Kidney tubule cell (primary cell): ENCODE results near the gene SLC35E1.

ENCODE experiments used
- DNase-seq: peaks from one replicate; pipeline ENCODE4 v3.0.0-alpha.2; 2018; ENCODE audit warnings: low spot score

Gene SLC35E1

DNA sequence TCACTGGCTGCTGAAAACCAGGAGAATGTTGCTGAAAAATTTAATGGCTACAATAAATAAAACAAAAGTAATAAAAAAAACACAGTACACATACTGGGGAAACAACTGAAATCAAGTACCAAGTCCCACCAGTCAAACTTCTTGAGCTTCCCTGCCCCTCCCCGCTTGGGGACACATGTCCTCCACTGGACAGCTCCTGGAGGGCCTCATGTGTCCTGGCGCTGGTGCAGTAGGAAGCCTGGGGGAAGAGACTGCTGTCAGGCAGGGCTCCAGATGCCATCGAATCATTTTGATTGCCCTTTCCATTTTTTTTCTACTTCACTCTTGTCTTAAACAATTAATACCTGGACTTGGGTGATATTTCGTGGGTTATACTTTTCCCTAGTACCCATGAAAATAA is 26.6 kb upstream of the SLC35E1 start:
- DNase-seq = no peak

- no peak for DNase-seq
Measured at GRCh38 chr19:16596399-16596798, 24.2 kb upstream of the SLC35E1 start.

GRCh38 chr19:16595097-16595496 is 22.9 kb upstream of the SLC35E1 start:
- DNase-seq = no peak

DNA sequence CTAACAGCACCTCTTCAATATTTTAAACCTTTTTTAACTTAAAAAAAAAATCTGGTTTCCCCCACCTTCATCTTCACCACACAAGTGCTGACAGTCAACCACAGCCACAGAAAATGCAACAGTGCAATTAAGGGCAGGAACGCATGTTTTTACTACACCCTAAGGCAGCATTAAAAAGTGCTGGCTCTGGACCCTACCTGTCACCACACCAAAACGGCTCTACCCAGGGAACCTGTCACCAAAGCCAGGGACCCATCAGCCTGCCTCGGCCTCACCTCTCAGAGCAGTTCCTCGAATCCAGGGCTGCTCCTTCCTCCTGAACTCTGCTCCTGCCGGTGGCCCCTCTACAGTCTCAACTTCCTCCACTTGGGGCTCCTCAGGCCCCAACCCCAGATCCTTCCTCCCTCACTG is 22.5 kb upstream of the SLC35E1 start:
- no peak for DNase-seq

- no peak for DNase-seq
Measured at GRCh38 chr19:16594131-16594586, 21.9 kb upstream of the SLC35E1 start.

GRCh38 chr19:16593181-16593580 is 21.0 kb upstream of the SLC35E1 start:
- DNase-seq = no peak

DNA sequence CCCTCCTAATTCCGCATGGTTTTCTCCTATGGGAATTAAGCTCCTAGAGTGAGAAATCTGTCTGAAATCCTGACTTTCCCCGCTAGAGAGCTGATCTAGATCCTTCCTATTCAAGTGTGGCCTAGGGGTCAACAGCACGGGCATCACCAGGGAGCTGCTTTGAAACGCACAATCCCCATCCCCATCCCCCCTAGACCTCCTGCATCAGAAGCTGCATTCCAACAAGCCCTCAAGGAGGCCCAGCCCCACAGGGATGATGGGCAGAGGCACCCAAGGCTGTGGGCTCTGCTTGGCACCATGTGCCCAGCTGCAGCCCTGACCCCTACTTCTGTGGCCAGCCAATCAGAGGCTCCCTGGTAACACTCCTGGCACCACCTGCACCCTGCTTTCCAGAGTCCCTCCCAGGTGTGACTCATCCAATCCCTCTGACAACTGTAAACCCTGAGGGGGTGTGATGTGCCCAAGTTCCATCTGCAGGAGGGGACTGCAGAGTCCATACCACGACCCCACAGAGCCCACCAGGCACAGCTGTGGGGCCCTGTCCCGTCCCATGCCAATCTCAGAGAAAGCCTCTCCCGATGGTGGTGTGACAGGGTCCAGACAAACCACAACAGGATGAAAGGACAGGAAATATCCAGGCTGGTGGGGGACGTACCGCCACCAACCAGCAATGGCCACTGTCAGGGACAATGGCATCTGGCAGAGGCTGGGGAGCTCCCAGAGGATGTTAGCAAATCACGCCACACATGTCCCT is 19.8 kb upstream of the SLC35E1 start:
- peak; percentile 29 for DNase-seq

DNA sequence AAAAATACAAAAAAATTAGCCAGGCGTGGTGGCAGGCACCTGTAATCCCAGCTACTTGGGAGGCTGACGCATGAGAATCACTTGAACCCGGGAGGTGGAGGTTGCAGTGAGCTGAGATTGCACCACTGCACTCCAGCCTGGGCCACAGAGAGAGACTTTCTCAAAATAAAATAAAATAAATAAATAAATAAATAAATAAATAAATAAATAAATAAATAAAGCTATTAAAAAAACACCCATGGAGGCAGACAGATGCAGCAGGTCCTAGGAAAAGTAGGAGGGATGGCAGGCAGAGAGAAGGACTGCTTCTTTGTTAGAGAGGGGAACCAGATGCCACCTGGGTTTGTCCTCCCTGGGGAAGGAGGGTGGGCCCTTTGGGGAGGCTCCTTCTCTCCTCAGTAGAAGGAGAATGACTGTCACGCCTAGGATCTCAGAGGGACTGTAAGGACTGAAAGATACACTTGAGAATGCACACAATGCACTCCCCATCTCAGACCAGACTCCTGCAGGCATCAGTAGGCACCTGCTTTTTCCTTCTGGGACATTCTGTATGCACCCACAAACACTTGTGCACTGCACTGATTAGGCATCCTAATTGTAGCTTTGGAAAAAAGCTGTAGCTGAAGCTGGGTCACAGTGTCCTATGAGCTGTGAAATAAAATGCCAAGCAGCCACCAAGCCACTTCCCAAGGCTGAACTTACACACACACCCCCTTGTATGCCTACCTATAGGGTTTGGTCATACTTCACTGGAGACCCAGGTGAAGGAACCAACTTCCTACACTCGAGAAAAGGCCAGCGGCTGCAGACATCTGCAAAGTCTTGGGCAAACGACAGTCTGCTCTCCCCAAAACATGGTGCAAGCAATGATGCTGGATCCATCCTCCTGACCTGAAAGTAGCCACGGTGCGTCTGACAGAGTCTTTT is 18.9 kb upstream of the SLC35E1 start:
- DNase-seq = no peak

GRCh38 chr19:16589917-16590316 is 17.7 kb upstream of the SLC35E1 start:
- DNase-seq = no peak

DNA sequence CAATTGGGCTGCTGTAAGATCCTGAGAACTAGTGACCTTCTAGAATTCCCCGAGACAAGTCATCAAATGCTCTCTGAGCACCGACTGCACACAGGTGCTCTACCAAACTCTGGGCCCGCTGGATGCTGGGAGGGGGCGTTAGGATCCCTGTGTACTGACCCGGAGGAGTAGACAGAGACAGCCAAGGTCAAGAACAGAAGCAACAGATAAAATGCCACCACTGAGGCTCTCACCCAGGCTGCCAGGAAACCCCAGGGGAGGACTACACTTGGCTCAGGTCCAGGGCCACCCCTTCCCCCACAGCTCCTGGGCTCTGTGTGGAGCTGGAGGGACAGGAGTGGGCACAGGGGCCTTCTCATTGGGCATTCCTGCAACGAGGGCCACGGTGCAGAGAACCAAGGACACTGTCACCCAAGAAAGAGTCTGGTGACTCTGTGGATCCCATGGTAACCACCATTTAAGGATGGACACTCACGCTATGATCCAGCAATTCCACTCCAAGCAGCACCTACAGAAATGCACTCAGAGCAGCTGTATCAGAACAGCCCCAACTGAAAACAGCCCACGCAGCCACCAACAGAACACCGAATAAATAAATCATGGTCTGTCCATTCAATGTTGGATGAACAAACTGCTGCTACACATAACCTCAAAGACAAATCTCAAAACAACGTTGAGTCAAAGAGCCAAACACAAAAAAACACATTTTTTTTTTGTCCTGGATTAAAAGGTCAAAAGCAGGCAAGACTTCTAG is 16.8 kb upstream of the SLC35E1 start:
- DNase-seq = no peak

DNA sequence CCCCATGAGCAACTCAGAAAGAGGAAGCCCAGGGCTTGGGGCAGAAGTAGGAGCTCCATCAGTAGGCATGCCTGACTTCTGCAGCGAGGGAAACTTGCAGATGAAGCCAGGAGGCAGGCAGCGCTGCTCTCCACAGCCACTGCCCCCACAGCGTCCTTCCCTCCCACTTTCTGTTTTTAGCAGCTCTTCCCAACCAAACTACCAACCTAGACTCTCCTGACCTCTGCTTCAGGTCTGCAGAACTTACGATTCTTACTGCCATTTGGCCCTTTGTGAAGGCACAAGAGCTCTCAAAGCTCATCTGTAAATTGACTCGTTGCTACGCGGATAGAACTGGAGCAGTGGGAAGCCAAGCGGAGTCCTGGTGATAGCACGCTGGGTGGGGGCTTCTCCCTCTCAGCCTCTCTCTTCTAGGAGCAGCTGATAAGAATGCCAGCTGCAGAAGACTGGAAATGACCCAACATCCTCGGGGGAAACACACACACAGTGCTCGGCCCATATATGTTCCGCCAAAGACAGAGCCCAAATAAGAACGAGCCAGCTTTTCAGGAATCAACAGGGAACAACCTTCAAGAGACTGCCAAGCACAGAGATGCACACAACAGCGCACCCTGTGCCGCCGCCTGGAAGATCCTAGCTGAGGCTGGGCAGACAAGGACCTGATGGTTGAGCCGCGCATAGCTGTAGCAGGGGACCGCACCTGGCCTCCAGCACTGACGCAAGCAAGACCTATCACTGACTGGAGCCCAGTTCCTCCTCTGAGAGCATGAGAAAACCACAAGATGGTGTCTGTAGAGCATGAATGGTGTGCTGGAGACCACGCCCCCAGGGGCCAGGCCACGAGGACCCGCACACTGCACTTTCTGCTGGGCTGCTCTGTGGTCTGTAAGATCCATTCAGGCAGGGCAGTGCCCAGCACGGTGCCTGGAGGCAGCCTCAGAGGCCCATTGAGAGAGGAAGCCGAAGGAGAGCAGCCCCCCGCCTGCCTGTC is 15.9 kb upstream of the SLC35E1 start:
- no peak for DNase-seq

GRCh38 chr19:16586991-16587832 is 15.0 kb upstream of the SLC35E1 start:
- DNase-seq = peak; percentile 58

DNA sequence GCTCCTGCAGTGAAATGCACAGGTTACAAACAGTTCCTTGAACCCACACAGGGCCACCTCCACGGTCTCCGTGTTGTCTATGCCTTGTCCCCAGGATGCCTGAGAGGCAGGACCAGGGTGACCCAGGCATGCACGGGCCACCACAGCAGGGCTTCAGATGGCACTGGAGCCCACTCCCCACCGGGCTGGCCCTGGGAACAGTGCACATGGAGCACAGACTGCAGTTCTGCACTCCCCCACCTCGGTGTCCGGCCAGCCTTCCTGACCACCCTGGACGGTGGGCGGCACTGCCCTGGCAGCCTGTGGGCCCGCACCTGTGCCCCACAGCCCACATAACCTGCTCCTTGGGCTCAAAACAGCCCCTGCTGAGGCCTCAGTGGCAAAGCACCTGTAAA is 14.3 kb upstream of the SLC35E1 start:
- no peak for DNase-seq

DNA sequence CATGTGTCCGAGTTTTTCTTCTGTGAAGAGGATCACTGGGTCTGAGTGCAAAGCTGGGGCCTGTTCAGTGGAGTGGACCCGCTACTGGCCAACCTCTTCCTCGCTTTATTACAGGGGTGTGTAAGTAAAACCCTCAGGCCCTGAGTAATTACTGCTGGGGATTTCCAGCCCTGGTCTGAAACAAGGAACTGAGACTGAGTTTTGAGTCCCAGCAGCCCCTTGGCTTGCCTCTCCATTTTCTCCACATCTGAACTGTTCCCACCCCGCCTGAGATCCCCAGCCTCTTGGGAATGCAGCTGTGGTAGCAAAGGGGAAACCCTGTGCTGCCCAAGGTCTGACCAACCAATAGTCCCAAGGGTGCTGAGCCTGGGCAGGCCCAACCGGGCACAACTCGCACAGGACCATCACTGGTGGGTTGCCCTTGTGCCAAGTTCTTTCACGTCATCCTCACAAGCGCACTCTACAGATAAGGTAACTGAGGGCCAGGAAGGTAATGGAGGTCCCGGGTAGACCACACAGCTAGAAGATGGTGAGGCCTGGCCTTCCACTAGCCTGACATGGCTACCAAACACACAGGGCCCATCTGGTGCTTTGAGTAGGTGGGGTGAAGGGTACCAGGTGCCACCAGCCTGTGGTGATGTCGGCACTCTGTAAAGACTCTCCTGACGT is 13.7 kb upstream of the SLC35E1 start:
- DNase-seq = peak; percentile 82

GRCh38 chr19:16585094-16585801 is 13.0 kb upstream of the SLC35E1 start:
- DNase-seq = no peak

- peak; percentile 85 for DNase-seq
Measured at GRCh38 chr19:16584248-16585093, 12.3 kb upstream of the SLC35E1 start.

DNA sequence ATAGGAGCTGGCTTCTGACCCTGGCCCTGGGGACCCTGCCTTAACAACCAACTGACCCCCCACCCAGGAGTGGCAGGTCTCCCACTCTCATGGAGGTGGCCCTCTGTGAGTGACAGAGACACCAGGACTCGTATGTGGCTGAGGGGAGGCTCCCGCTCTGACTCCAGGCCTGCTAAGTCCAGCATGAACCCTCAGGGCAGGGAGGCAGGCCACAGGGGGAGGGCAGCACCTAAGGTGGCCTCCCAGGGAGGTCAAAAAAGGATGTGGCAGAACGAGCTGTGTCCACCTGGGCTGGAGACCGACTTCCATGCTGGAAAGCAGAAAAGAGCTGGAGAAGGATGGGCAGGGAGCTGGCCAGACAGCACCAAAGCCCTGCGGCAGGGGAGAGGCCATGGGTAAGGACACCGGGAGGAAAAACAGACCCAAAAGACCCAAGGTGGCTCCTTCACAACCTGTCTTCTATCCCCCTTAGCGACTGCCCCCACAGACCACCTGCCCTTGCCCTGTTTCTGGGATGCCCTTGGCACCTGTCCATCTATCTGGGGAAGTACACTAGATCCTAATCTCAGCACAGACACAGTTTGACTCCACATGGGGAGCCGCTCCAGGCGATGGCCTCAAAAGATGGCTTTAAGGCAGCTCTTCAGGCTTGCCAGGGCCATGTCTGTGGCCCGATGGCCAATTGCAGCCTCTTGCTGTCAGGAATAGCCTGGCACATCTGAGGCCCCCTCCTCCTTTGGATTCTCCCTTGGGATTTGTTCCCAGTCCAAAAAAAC is 10.5 kb upstream of the SLC35E1 start:
- no peak for DNase-seq
